GM21515 (cell line): ENCODE data around the gene EFCAB6.

Source experiments
- ATAC-seq: cut with Tn5 transposase; IDR thresholded peaks from one replicate; pipeline ENCODE4 v1.9.1; 2021; ENCODE audit not compliant: unreplicated experiment

The EFCAB6 gene

GRCh38 chr22:43510281-43511070 lies 301.6 kb downstream of the EFCAB6 start:
- no peak for ATAC-seq

- ATAC-seq, result no peak
Measured at GRCh38 chr22:43509337-43509736, 302.8 kb downstream of the EFCAB6 start.

- ATAC-seq, result no peak
Measured at GRCh38 chr22:43508489-43508888, 303.6 kb downstream of the EFCAB6 start.

GRCh38 chr22:43507235-43507634 lies 304.9 kb downstream of the EFCAB6 start:
- ATAC-seq, result no peak

GRCh38 chr22:43506487-43506886 lies 305.6 kb downstream of the EFCAB6 start:
- ATAC-seq, result no peak

- no peak for ATAC-seq
Measured at GRCh38 chr22:43505896-43506295, 306.2 kb downstream of the EFCAB6 start.

GRCh38 chr22:43505423-43505822 lies 306.7 kb downstream of the EFCAB6 start:
- no peak for ATAC-seq

- ATAC-seq, result no peak
Measured at GRCh38 chr22:43504666-43505261, 307.3 kb downstream of the EFCAB6 start.

- ATAC-seq, result no peak
Measured at GRCh38 chr22:43504068-43504467, 308.0 kb downstream of the EFCAB6 start.

GRCh38 chr22:43502306-43502874 lies 309.7 kb downstream of the EFCAB6 start:
- ATAC-seq, result no peak

GRCh38 chr22:43501878-43502277 lies 310.2 kb downstream of the EFCAB6 start:
- ATAC-seq, result no peak

- ATAC-seq, result no peak
Measured at GRCh38 chr22:43500792-43501785, 311.0 kb downstream of the EFCAB6 start.

GRCh38 chr22:43498856-43499253 lies 313.2 kb downstream of the EFCAB6 start:
- no peak for ATAC-seq

- ATAC-seq, result no peak
Measured at GRCh38 chr22:43497956-43498855, 313.9 kb downstream of the EFCAB6 start.

GRCh38 chr22:43493297-43493696 lies 318.8 kb downstream of the EFCAB6 start:
- no peak for ATAC-seq

- ATAC-seq, result no peak
Measured at GRCh38 chr22:43491737-43492136, 320.4 kb downstream of the EFCAB6 start.

GRCh38 chr22:43491177-43491576 lies 320.9 kb downstream of the EFCAB6 start:
- no peak for ATAC-seq

- no peak for ATAC-seq
Measured at GRCh38 chr22:43490311-43490710, 321.8 kb downstream of the EFCAB6 start.

- no peak for ATAC-seq
Measured at GRCh38 chr22:43488937-43489336, 323.2 kb downstream of the EFCAB6 start.
